WTC11 (cell line): ENCODE results near the gene CDH16. TPM values are rescaled to one million over a fixed set of nuclear protein-coding genes. Genes with fewer than 3 reads are reported as not detected.

ENCODE experiments used
- ATAC-seq: fragments of 200-7000 bp; cut with Tn5 transposase; 2 replicates; pipeline ENCODE4 v1.10.0; 2021; ENCODE audit warnings: mild to moderate bottlenecking, moderate library complexity
- CTCF ChIA-PET: fragments of 300-600 bp; sonication (Branson Sonifier 250); formaldehyde crosslinking; loops from one replicate; lab custom pipeline; 2021; ENCODE audit warnings: antibody characterized with exemption; lab: Charles Lee
- POLR2A ChIA-PET: fragments of 350-600 bp; sonication (Branson Sonifier 250); formaldehyde crosslinking; loops from one replicate; lab custom pipeline; 2021; ENCODE audit warnings: antibody characterized with exemption; lab: Charles Lee
- DNase-seq: peaks from one replicate; pipeline ENCODE4 v3.0.0; 2021; ENCODE audit warnings: low spot score
- H3K27ac Mint-ChIP-seq: 2 replicates; pipeline ENCODE4 v1.8.0; 2021; ENCODE audit warnings: mixed read lengths
- H3K27me3 Mint-ChIP-seq: 2 replicates; pipeline ENCODE4 v1.8.0; 2021; ENCODE audit warnings: low read depth, mild to moderate bottlenecking, moderate library complexity, mixed read lengths
- H3K36me3 Mint-ChIP-seq: 2 replicates; pipeline ENCODE4 v1.8.0; 2021; ENCODE audit warnings: mixed read lengths
- H3K4me1 Mint-ChIP-seq: 2 replicates; pipeline ENCODE4 v1.8.0; 2022; ENCODE audit warnings: mixed read lengths
- H3K4me3 Mint-ChIP-seq: 2 replicates; pipeline ENCODE4 v1.8.0; 2021; ENCODE audit warnings: mild to moderate bottlenecking, moderate library complexity, mixed read lengths
- H3K9me3 Mint-ChIP-seq: 2 replicates; pipeline ENCODE4 v1.8.0; 2021; ENCODE audit warnings: mixed read lengths
- FOXK1 ChIP-seq: sonication (generic); formaldehyde crosslinking; IDR thresholded peaks from 2 replicates; pipeline ENCODE4 v1.8.0; 2022; ENCODE audit warnings: mild to moderate bottlenecking, moderate library complexity, missing genetic modification reagents
- NFYB ChIP-seq: sonication (generic); formaldehyde crosslinking; conservative IDR thresholded peaks from 2 replicates; pipeline ENCODE4 v1.8.0; 2022; ENCODE audit warnings: low read depth, missing genetic modification reagents
- NR1H2 ChIP-seq: sonication (generic); formaldehyde crosslinking; IDR thresholded peaks from 2 replicates; pipeline ENCODE4 v1.9.0; 2021; ENCODE audit warnings: mild to moderate bottlenecking, moderate library complexity, missing genetic modification reagents
- ZNF121 ChIP-seq: sonication (generic); formaldehyde crosslinking; IDR thresholded peaks from 2 replicates; pipeline ENCODE4 v1.8.0; 2023; ENCODE audit warnings: missing genetic modification reagents
- ZNF416 ChIP-seq: fragments of 250-450 bp; sonication (Bioruptor Pico); IDR thresholded peaks from 2 replicates; pipeline ENCODE4 v1.9.0; 2021; ENCODE audit warnings: mild to moderate bottlenecking, inconsistent platforms
- total RNA-seq: library from RNA; stranded (reverse); gene quantifications from 3 replicates; pipeline ENCODE4 v1.2.3, GENCODE V29; 2021

CDH16 gene
- total RNA-seq, 1 experiment from 2014 or later, result not detected

DNA sequence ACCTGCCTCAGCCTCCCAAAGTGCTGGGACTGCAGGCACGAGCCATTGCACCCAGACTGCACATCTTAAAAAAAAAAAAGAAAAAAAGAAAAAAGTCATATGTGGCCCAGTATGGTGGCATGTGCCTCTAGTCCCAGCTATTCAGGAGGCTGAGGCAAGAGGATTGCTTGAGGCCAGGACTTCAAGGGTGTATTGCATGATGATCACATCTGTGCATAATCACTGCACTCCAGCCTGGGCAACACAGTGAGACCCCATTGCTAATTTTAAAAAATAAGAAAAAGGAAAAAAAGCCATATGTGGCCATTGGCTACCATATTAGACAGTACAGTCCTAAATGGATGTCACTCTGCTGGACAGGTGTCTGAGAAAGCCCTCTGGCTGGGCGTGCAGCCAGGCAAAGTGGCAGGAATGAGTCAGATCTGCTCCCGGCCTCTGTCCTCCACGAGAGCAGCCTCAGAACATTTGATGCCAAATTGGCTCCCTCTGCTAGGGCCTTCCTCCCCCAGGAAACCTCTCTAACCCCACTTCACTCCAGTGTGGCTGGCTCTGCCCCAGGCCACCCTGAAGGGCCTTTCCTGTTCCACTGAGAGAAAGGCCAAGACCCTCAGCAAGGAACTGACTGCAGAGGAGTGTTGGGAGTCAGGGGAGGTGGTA is 59.8 kb downstream of the CDH16 start:
- TF ChIP-seq ZNF121 (CRISPR knock-in tag), result peak; percentile 76; the same call in 1 of the 2 replicates
- no peak for TF ChIP-seq ZNF416 (CRISPR knock-in tag)
- TF ChIP-seq FOXK1 (CRISPR knock-in tag), result no peak
- TF ChIP-seq NFYB, result no peak
- TF ChIP-seq NR1H2 (CRISPR knock-in tag), result no peak
- POLR2A ChIA-PET, result no interaction called here
- CTCF ChIA-PET, result interaction anchor here (0.7 to 5.7 kb wide), 5 partner anchors 9 to 268 kb away, joined by 4 to 41 read pairs (median 5); partner anchors contain the start of gene NAE1
- H3K27me3 Mint-ChIP-seq, result no peaks in the 10 kb centered on the region; the same call in 1 of the 2 replicates
- ATAC-seq (no peak), DNase-seq (no peak)
- no peaks in the 10 kb centered on the region for H3K36me3 Mint-ChIP-seq
- no peaks in the 10 kb centered on the region for H3K9me3 Mint-ChIP-seq
- H3K4me1 Mint-ChIP-seq, result no peaks in the 10 kb centered on the region
- H3K27ac Mint-ChIP-seq, result no peak overlapping the region
- no peak overlapping the region for H3K4me3 Mint-ChIP-seq

Other genes starting within 250 kb of the CDH16 start
- gene CMTM4, start 222.1 kb downstream of the CDH16 start, total RNA-seq, result 56.2 to 60.6 TPM (median 58.5 TPM) in 3 replicates
- 82.7 to 89.8 TPM (median 89.7 TPM) in 3 replicates for gene DYNC1LI2, start 167.3 kb downstream of the CDH16 start, total RNA-seq
- not detected in 3 replicates for gene TERB1, start 117.3 kb downstream of the CDH16 start, total RNA-seq
- gene NAE1, start 87.9 kb downstream of the CDH16 start, total RNA-seq, result 103 to 129 TPM (median 107 TPM) in 3 replicates
- 1.4 to 2.2 TPM (median 1.6 TPM) in 3 replicates for gene CA7, start 74.5 kb downstream of the CDH16 start, total RNA-seq
- 26.4 to 28.4 TPM (median 27.0 TPM) in 3 replicates for gene PDP2, start 38.4 kb downstream of the CDH16 start, total RNA-seq
- gene RRAD, start 6.7 kb upstream of the CDH16 start, total RNA-seq, result 0.16 to 0.52 TPM (median 0.18 TPM) in 3 replicates
- gene CIAO2B, start 15.5 kb upstream of the CDH16 start, total RNA-seq, result 59.7 to 72.7 TPM (median 71.4 TPM) in 3 replicates
- gene CES2, start 16.6 kb upstream of the CDH16 start, total RNA-seq, result 21.6 to 29.7 TPM (median 23.2 TPM) in 3 replicates
- 3.3 to 6.0 TPM (median 5.7 TPM) in 3 replicates for gene CES3, start 42.4 kb upstream of the CDH16 start, total RNA-seq
- 0.57 to 0.89 TPM (median 0.61 TPM) in 3 replicates for gene CES4A, start 69.7 kb upstream of the CDH16 start, total RNA-seq
- gene CBFB, start 110.3 kb upstream of the CDH16 start, total RNA-seq, result 36.9 to 40.9 TPM (median 37.1 TPM) in 3 replicates
- 16.9 to 18.8 TPM (median 17.4 TPM) in 3 replicates for gene PHAF1, start 191.1 kb upstream of the CDH16 start, total RNA-seq
- gene B3GNT9, start 232.1 kb upstream of the CDH16 start, total RNA-seq, result 6.4 to 7.8 TPM (median 7.6 TPM) in 3 replicates
- 1.4 to 2.1 TPM (median 1.7 TPM) in 3 replicates for gene TRADD, start 241.0 kb upstream of the CDH16 start, total RNA-seq
- gene FBXL8, start 241.1 kb upstream of the CDH16 start, total RNA-seq, result 1.1 to 1.2 TPM (median 1.1 TPM) in 3 replicates
- 2.2 to 2.5 TPM (median 2.3 TPM) in 3 replicates for gene HSF4, start 245.9 kb upstream of the CDH16 start, total RNA-seq